SK-N-SH (cell line): ENCODE data around the gene DDX17. TPM values are rescaled to one million over a fixed set of nuclear protein-coding genes. Genes with fewer than 3 reads are reported as not detected.

Experiments
- CTCF ChIA-PET: fragments of 300-600, 350-600 bp; formaldehyde crosslinking; extraction: SDS; loops from one replicate; lab custom pipeline; 2021; lab: Yijun Ruan, JAX
- POLR2A ChIA-PET: fragments of 350-600 bp; sonication (Branson Sonifier 250); formaldehyde crosslinking; extraction: SDS; loops from one replicate; lab custom pipeline; 2020; ENCODE audit warnings: antibody characterized with exemption, inconsistent platforms; lab: Yijun Ruan, JAX
- DNase-seq: peaks from one replicate; pipeline ENCODE4 v3.0.0; 2012
- H2AFZ ChIP-seq: fragments of 200-600 bp; sonication (generic); 2 replicates; pipeline ENCODE4 v1.8.1; 2016; ENCODE audit warnings: antibody characterized with exemption, mild to moderate bottlenecking, low read depth
- H3F3A ChIP-seq: fragments of 200-600 bp; sonication (generic); replicated peaks from 2 replicates; pipeline ENCODE3; 2016; ENCODE audit warnings: antibody characterized with exemption, mild to moderate bottlenecking; ENCODE audit not compliant: insufficient read depth
- H3K27ac ChIP-seq, 2 experiments: fragments of 200-500 bp in 1 of 2; fragments of 200-600 bp in 1 of 2; sonication (Bioruptor generic) in 1 of 2; sonication (generic), shearing (Covaris generic) in 1 of 2; 2 replicates each; pipeline versions ENCODE4 v1.5.1 to v1.6.1; 2014 to 2016; ENCODE audit warnings: low read depth in 2 of 2, inconsistent platforms in 1 of 2, low read length in 1 of 2, mild to moderate bottlenecking in 1 of 2, mixed read lengths in 1 of 2
- H3K27me3 ChIP-seq: fragments of 200-600 bp; sonication (generic), shearing (Covaris generic); 2 replicates; pipeline ENCODE4 v1.6.1; 2016; ENCODE audit warnings: mixed run types; ENCODE audit not compliant: insufficient read depth
- H3K36me3 ChIP-seq, 2 experiments: fragments of 200-500 bp in 1 of 2; fragments of 200-600 bp in 1 of 2; sonication (Bioruptor generic) in 1 of 2; sonication (generic) in 1 of 2; replicated peaks in 1 of 2; 2 replicates each; pipeline versions ENCODE3 to v1.5.1; 2014 to 2016; ENCODE audit warnings: low read length in 1 of 2, mild to moderate bottlenecking in 1 of 2; ENCODE audit not compliant: insufficient read depth in 2 of 2, control insufficient read depth in 1 of 2
- H3K4me1 ChIP-seq, 2 experiments: fragments of 200-500 bp in 1 of 2; fragments of 200-600 bp in 1 of 2; sonication (Bioruptor generic) in 1 of 2; sonication (generic), shearing (Covaris generic) in 1 of 2; 2 replicates each; pipeline versions ENCODE4 v1.5.1 to v1.6.1; 2014 to 2016; ENCODE audit warnings: low read depth in 1 of 2, low read length in 1 of 2, mixed run types in 1 of 2; ENCODE audit not compliant: insufficient read depth in 2 of 2, control insufficient read depth in 1 of 2
- H3K4me2 ChIP-seq: fragments of 200-600 bp; sonication (generic), shearing (Covaris generic); 2 replicates; pipeline ENCODE4 v1.6.1; 2017; ENCODE audit warnings: mixed run types
- H3K4me3 ChIP-seq, 2 experiments: fragments of 200-500 bp in 1 of 2; fragments of 200-600 bp in 1 of 2; sonication (Bioruptor generic) in 1 of 2; sonication (generic), shearing (Covaris generic) in 1 of 2; 2 replicates each; pipeline versions ENCODE4 v1.5.1 to v1.8.1; 2014 to 2016; ENCODE audit warnings: low read depth in 2 of 2, inconsistent platforms in 1 of 2, low read length in 1 of 2, mild to moderate bottlenecking in 1 of 2, mixed read lengths in 1 of 2, moderate library complexity in 1 of 2
- H3K79me2 ChIP-seq: fragments of 200-600 bp; sonication (generic); 2 replicates; pipeline ENCODE4 v1.8.1; 2017; ENCODE audit warnings: mild to moderate bottlenecking; ENCODE audit not compliant: insufficient read depth
- H3K9ac ChIP-seq: fragments of 200-600 bp; sonication (generic); 2 replicates; pipeline ENCODE4 v1.6.1; 2017; ENCODE audit warnings: mixed run types
- H3K9me2 ChIP-seq: fragments of 200-600 bp; sonication (generic); 2 replicates; pipeline ENCODE4 v1.6.1; 2017; ENCODE audit warnings: mixed run types
- H3K9me3 ChIP-seq: fragments of 200-600 bp; sonication (generic); 2 replicates; pipeline ENCODE4 v1.6.1; 2017; ENCODE audit warnings: mixed run types, mild to moderate bottlenecking, moderate library complexity
- H4K20me1 ChIP-seq: fragments of 200-600 bp; sonication (generic); 2 replicates; pipeline ENCODE4 v1.6.1; 2017; ENCODE audit warnings: mild to moderate bottlenecking, mixed run types; ENCODE audit not compliant: insufficient read depth
- ELF1 ChIP-seq: IDR thresholded peaks from 2 replicates; pipeline ENCODE4 v1.4.0; 2012
- EZH2phosphoT487 ChIP-seq: fragments of 200-600 bp; sonication (generic); IDR thresholded peaks from 2 replicates; pipeline ENCODE4 v1.6.1; 2017; ENCODE audit warnings: low read depth, mixed run types, mild to moderate bottlenecking, antibody characterized with exemption, moderate library complexity, borderline replicate concordance
- FOXM1 ChIP-seq: IDR thresholded peaks from 2 replicates; pipeline ENCODE4 v1.4.0; 2012; ENCODE audit warnings: low read depth, mild to moderate bottlenecking
- GATA2 ChIP-seq: sonication (generic); formaldehyde crosslinking; IDR thresholded peaks from 2 replicates; pipeline ENCODE4 v1.5.0; 2020; ENCODE audit warnings: mild to moderate bottlenecking, missing genetic modification reagents
- MEF2A ChIP-seq: IDR thresholded peaks from 2 replicates; pipeline ENCODE4 v1.4.0; 2012; ENCODE audit warnings: low read depth, borderline replicate concordance
- NFIC ChIP-seq: IDR thresholded peaks from 2 replicates; pipeline ENCODE4 v1.4.0; 2012; ENCODE audit warnings: borderline replicate concordance
- WGBS: methylation state at CpG from one replicate; pipeline ENCODE4 v1.1.6; 2017; ENCODE audit warnings: low lambda C conversion rate; 5-methylcytosine and 5-hydroxymethylcytosine counted together
- polyA plus RNA-seq, 3 experiments: library from polyadenylated mRNA; depleted of rRNA; stranded (reverse); fragments of >200 nt; gene quantifications; 2 replicates each; pipeline ENCODE4 v1.2.3, GENCODE V29; 2012
- TF ChIP-seq, protein P1 (sequence below): fragments of 200-600 bp; sonication (generic); IDR thresholded peaks from 2 replicates; pipeline ENCODE4 v1.6.1; 2017; ENCODE audit warnings: antibody characterized with exemption, mild to moderate bottlenecking, moderate library complexity

The DDX17 gene
- polyA plus RNA-seq, 1 of the 3 experiments (the other 2 are of a cell fraction) = 111 TPM

- Histone ChIP-seq H2AFZ (no peak overlapping the region), H3K9ac (no peak overlapping the region), H3K9me3 (no peaks in the 10 kb centered on the region), H3K36me3 (no peaks in the 10 kb centered on the region), H3K9me2 (no peaks in the 10 kb centered on the region), H3K4me1 (no peaks in the 10 kb centered on the region), H3K79me2 (no peaks in the 10 kb centered on the region), H3K27ac (no peak overlapping the region), H4K20me1 (no peaks in the 10 kb centered on the region), H3K4me3 (no peak overlapping the region), H3K4me2 (no peak overlapping the region), H3K27me3 (no peaks in the 10 kb centered on the region), H3F3A (no peaks in the 10 kb centered on the region)
- 96% methylated on average over 7 of the region's 9 CpGs for WGBS
- TF ChIP-seq EZH2phosphoT487 = no peak
- CTCF ChIA-PET = no interaction called here
- no peak for DNase-seq
- POLR2A ChIA-PET = no interaction called here
These were observed 68.7 kb downstream of the DDX17 start for GRCh38 chr22:38437416-38437815.

DNA sequence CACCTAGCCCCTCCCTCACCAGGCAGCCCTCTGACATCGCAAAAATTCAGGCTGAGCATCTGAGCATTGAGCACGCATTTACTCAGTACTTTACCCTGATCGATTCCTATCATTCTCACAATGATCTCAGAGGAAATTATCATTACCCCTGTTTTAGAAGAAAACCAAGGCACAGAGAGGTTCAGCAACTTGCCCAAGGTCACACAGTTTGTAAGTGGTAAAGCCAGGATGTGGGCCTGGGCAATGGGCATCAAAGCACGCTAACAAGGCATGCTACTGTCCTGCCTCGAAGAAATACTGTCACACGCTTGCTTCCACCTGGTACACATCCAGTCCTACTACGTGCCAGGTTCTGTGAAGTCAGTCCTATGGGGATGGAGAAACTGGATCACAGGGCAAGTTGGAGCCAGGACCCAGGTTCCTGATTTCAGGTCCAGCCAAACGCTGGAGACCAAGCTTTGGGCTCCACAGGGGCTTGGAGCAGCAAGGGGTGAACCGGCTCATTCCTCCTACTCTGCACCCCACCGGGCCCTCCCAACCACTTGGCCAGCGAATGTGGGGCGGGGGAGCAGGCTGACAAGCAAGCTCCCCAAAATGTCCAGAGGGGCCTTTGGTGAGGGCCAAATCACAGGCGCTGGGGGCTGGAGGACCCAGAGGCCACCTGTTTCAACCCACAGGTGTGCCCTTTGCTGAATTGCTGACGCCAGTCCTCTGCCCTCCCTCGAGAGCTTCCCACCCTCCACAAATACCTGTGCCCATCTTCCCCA, 69.3 kb downstream of the DDX17 start:
- CTCF ChIA-PET = no interaction called here
- Histone ChIP-seq H3K4me3 (no peak overlapping the region), H3K9ac (no peak overlapping the region), H3K9me2 (no peaks in the 10 kb centered on the region), H3F3A (no peaks in the 10 kb centered on the region), H4K20me1 (no peaks in the 10 kb centered on the region), H3K27ac (no peak overlapping the region), H3K79me2 (no peaks in the 10 kb centered on the region), H2AFZ (no peak overlapping the region), H3K4me2 (no peak overlapping the region), H3K9me3 (no peaks in the 10 kb centered on the region), H3K4me1 (no peaks in the 10 kb centered on the region), H3K27me3 (no peaks in the 10 kb centered on the region), H3K36me3 (no peaks in the 10 kb centered on the region)
- WGBS = 77% methylated on average over 8 of the region's 15 CpGs
- POLR2A ChIA-PET = no interaction called here
- DNase-seq = no peak
- no peak for TF ChIP-seq NFIC
- TF ChIP-seq, protein P1, sequence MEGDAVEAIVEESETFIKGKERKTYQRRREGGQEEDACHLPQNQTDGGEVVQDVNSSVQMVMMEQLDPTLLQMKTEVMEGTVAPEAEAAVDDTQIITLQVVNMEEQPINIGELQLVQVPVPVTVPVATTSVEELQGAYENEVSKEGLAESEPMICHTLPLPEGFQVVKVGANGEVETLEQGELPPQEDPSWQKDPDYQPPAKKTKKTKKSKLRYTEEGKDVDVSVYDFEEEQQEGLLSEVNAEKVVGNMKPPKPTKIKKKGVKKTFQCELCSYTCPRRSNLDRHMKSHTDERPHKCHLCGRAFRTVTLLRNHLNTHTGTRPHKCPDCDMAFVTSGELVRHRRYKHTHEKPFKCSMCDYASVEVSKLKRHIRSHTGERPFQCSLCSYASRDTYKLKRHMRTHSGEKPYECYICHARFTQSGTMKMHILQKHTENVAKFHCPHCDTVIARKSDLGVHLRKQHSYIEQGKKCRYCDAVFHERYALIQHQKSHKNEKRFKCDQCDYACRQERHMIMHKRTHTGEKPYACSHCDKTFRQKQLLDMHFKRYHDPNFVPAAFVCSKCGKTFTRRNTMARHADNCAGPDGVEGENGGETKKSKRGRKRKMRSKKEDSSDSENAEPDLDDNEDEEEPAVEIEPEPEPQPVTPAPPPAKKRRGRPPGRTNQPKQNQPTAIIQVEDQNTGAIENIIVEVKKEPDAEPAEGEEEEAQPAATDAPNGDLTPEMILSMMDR = no peak

- ChIA-PET POLR2A (no interaction called here), CTCF (no interaction called here)
- no peaks in the 10 kb centered on the region for H3K9me3 ChIP-seq
- no peaks in the 10 kb centered on the region for H3F3A ChIP-seq
- H3K4me3 ChIP-seq = no peak overlapping the region
- H2AFZ ChIP-seq = no peak overlapping the region
- DNase-seq = no peak
- H3K79me2 ChIP-seq = no peaks in the 10 kb centered on the region
- H3K9me2 ChIP-seq = no peaks in the 10 kb centered on the region
- no peak overlapping the region for H3K4me2 ChIP-seq
- H3K36me3 ChIP-seq = no peaks in the 10 kb centered on the region
- no peaks in the 10 kb centered on the region for H3K27me3 ChIP-seq
- no peak for TF ChIP-seq GATA2 (CRISPR knock-in tag)
- no peak for TF ChIP-seq MEF2A
- no peak for TF ChIP-seq FOXM1
- TF ChIP-seq ELF1 = no peak
- 42% methylated on average over 2 of the region's 4 CpGs for WGBS
- no peaks in the 10 kb centered on the region for H4K20me1 ChIP-seq
- no peak overlapping the region for H3K27ac ChIP-seq
- H3K4me1 ChIP-seq = no peaks in the 10 kb centered on the region
- H3K9ac ChIP-seq = no peak overlapping the region
These were observed 70.1 kb downstream of the DDX17 start for GRCh38 chr22:38435965-38436364.
